IMR-90 (cell line): Measurements from ENCODE around the gene CCL4. TPM values are rescaled to one million over a fixed set of nuclear protein-coding genes. Genes with fewer than 3 reads are reported as not detected.
"Not testable (repeated sequence)": the region's sequence is repeated elsewhere in the genome, so short reads cannot be mapped to it uniquely, and the experiment has no call there.

Source experiments
- ATAC-seq: fragments of 200-7000 bp; cut with Tn5 transposase; 2 replicates; pipeline ENCODE4 v1.9.1; 2020; ENCODE audit warnings: low read depth, mild to moderate bottlenecking, moderate library complexity
- BruUV-seq: library from RNA; stranded (reverse); fragments of 400-500 nt; replicated peaks from 2 replicates; lab custom pipeline; 2021; lab: Mats Ljungman, UMichigan
- CTCF ChIA-PET: fragments of 300-600 bp; formaldehyde crosslinking; extraction: SDS; loops from one replicate; lab custom pipeline; 2021; ENCODE audit warnings: antibody characterized with exemption; lab: Yijun Ruan, JAX
- POLR2A ChIA-PET: fragments of 300-600 bp; sonication (Branson Sonifier 250); formaldehyde crosslinking; loops from one replicate; lab custom pipeline; 2022; ENCODE audit warnings: antibody characterized with exemption; ENCODE audit not compliant: unreplicated experiment; lab: Charles Lee
- DNase-seq: peaks from one replicate; pipeline ENCODE4 v3.0.0; 2013
- H2AFZ ChIP-seq: replicated peaks from 2 replicates; pipeline ENCODE3; 2013; ENCODE audit warnings: low read length, mild to moderate bottlenecking; ENCODE audit not compliant: poor library complexity
- H2AK5ac ChIP-seq: 2 replicates; pipeline ENCODE4 v1.6.1; 2013; ENCODE audit warnings: low read depth, low read length, inconsistent platforms
- H2AK9ac ChIP-seq: replicated peaks from 2 replicates; pipeline ENCODE3; 2013; ENCODE audit warnings: mild to moderate bottlenecking, low read depth, low read length, moderate library complexity; ENCODE audit not compliant: poor library complexity
- H2BK120ac ChIP-seq: 2 replicates; pipeline ENCODE4 v1.6.1; 2013; ENCODE audit warnings: low read depth, low read length, inconsistent platforms
- H2BK15ac ChIP-seq: 3 replicates; pipeline ENCODE4 v1.6.1; 2013; ENCODE audit warnings: low read depth, low read length, inconsistent platforms
- H2BK20ac ChIP-seq: 2 replicates; pipeline ENCODE4 v1.6.1; 2013; ENCODE audit warnings: low read depth, mild to moderate bottlenecking, inconsistent platforms, low read length, moderate library complexity
- H2BK5ac ChIP-seq: 2 replicates; pipeline ENCODE4 v1.6.1; 2013; ENCODE audit warnings: mild to moderate bottlenecking, low read depth, low read length, inconsistent platforms; ENCODE audit not compliant: poor library complexity, severe bottlenecking
- H3K14ac ChIP-seq: replicated peaks from 2 replicates; pipeline ENCODE4 v1.6.1; 2013; ENCODE audit warnings: low read depth, low read length, inconsistent platforms
- H3K18ac ChIP-seq: 2 replicates; pipeline ENCODE4 v1.6.1; 2013; ENCODE audit warnings: low read depth, low read length, control low read depth
- H3K23ac ChIP-seq: 2 replicates; pipeline ENCODE4 v1.6.1; 2013; ENCODE audit warnings: low read depth, low read length, inconsistent platforms
- H3K27ac ChIP-seq: 2 replicates; pipeline ENCODE4 v1.5.1; 2013; ENCODE audit warnings: mild to moderate bottlenecking, control low read depth, low read length; ENCODE audit not compliant: insufficient read depth
- H3K27me3 ChIP-seq: 2 replicates; pipeline ENCODE4 v1.6.1; 2013; ENCODE audit warnings: low read length; ENCODE audit not compliant: control insufficient read depth, insufficient read depth
- H3K36me3 ChIP-seq: 2 replicates; pipeline ENCODE4 v1.6.1; 2013; ENCODE audit warnings: low read length, mixed read lengths; ENCODE audit not compliant: control insufficient read depth, insufficient read depth
- H3K4ac ChIP-seq: 2 replicates; pipeline ENCODE4 v1.6.1; 2013; ENCODE audit warnings: low read depth, low read length, inconsistent platforms
- H3K4me1 ChIP-seq: 2 replicates; pipeline ENCODE4 v1.6.1; 2013; ENCODE audit warnings: low read length, mixed read lengths; ENCODE audit not compliant: control insufficient read depth, insufficient read depth
- H3K4me2 ChIP-seq: 2 replicates; pipeline ENCODE4 v1.6.1; 2013; ENCODE audit warnings: low read depth, mild to moderate bottlenecking, control low read depth, low read length, moderate library complexity
- H3K4me3 ChIP-seq: 2 replicates; pipeline ENCODE4 v1.5.1; 2013; ENCODE audit warnings: low read depth, mild to moderate bottlenecking, control low read depth, low read length, moderate library complexity; ENCODE audit not compliant: insufficient read depth
- H3K56ac ChIP-seq: 2 replicates; pipeline ENCODE4 v1.6.1; 2013; ENCODE audit warnings: low read length, inconsistent platforms; ENCODE audit not compliant: insufficient read depth; ENCODE audit errors: extremely low read depth
- H3K79me1 ChIP-seq, 2 experiments: 2 replicates each; pipeline ENCODE4 v1.6.1; 2013; ENCODE audit warnings: low read length in 2 of 2, inconsistent platforms in 1 of 2, low read depth in 1 of 2
- H3K9ac ChIP-seq: 2 replicates; pipeline ENCODE4 v1.6.1; 2013; ENCODE audit warnings: low read depth, low read length, control low read depth
- H3K9me1 ChIP-seq: 2 replicates; pipeline ENCODE4 v1.6.1; 2013; ENCODE audit warnings: low read length, inconsistent platforms; ENCODE audit not compliant: insufficient read depth
- H3K9me3 ChIP-seq: 2 replicates; pipeline ENCODE4 v1.6.1; 2013; ENCODE audit warnings: low read length; ENCODE audit not compliant: control insufficient read depth, insufficient read depth
- H4K20me1 ChIP-seq: 2 replicates; pipeline ENCODE4 v1.6.1; 2013; ENCODE audit warnings: low read length, inconsistent platforms; ENCODE audit not compliant: insufficient read depth
- H4K5ac ChIP-seq: 2 replicates; pipeline ENCODE4 v1.6.1; 2013; ENCODE audit warnings: mild to moderate bottlenecking, low read depth, low read length, control low read depth
- H4K8ac ChIP-seq, 2 experiments: 2 replicates each; pipeline ENCODE4 v1.6.1; 2013; ENCODE audit warnings: low read depth in 2 of 2, low read length in 2 of 2, control low read depth in 1 of 2, inconsistent platforms in 1 of 2
- H4K91ac ChIP-seq: 2 replicates; pipeline ENCODE4 v1.6.1; 2013; ENCODE audit warnings: low read depth, low read length, inconsistent platforms; ENCODE audit not compliant: insufficient read depth
- WGBS, 2 experiments: methylation state at CpG; one replicate each; pipeline versions ENCODE4 v1.1.5 to v1.1.7; 2013; ENCODE audit warnings: missing lambda C conversion rate in 2 of 2; ENCODE audit not compliant: insufficient read length in 1 of 2; ENCODE audit errors: extremely low coverage in 2 of 2; 5-methylcytosine and 5-hydroxymethylcytosine counted together
- dilution Hi-C: fragments of 300-500 bp; cut with HindIII; formaldehyde crosslinking; loops from one replicate; pipeline ENCODE4 v1.14.3; 2018; ENCODE audit warnings: low sequenced_read_pairs; ENCODE audit not compliant: unreplicated experiment
- in situ Hi-C: fragments of 300-500 bp; cut with MboI; formaldehyde crosslinking; loops from 3 replicates; pipeline ENCODE4 v1.14.3; 2019; ENCODE audit warnings: low sequenced_read_pairs, inconsistent platforms, mixed read lengths
- intact Hi-C: fragments of 100-400 bp; cut with micrococcal nuclease; formaldehyde crosslinking; loops from 2 replicates; pipeline ENCODE4 v1.10.0; 2022
- polyA plus RNA-seq, 3 experiments: library from polyadenylated mRNA; depleted of rRNA; stranded (reverse); fragments of >200 nt; gene quantifications; 2 replicates each; pipeline ENCODE4 v1.2.3, GENCODE V29; 2012; ENCODE audit warnings: low replicate concordance in 1 of 3
- total RNA-seq: library from RNA; depleted of rRNA; stranded (reverse); fragments of >200 nt; gene quantifications from 2 replicates; pipeline ENCODE4 v1.2.3, GENCODE V29; 2012

The CCL4 gene
- total and polyA plus RNA-seq, 2 of the 4 experiments (the other 2 are of a cell fraction) = not detected

DNA sequence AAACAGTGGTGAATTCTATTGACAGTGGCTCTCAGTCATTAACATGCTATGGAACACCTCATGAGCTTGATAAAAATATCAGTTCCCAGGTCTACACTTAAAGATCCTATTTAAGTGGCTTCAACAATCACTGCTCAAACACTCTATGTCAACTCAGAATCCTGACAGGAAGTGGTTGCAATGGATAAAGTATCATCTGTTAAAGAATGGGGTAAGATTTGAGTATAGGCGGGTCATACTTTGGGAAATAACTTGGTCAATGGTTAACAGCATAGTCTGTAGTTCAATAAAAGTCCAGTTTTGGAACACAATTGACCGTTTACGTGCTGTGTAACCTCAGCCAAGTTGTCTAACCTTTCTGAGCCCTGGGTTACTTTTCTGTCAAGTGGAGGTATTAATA, 16.2 kb upstream of the CCL4 start:
- H3K27ac ChIP-seq, POLR2A ChIA-PET, H2BK5ac ChIP-seq, H3K14ac ChIP-seq, H3K9me3 ChIP-seq, BruUV-seq, H2BK120ac ChIP-seq, H3K4me1 ChIP-seq, H2AK9ac ChIP-seq, H4K5ac ChIP-seq, H2BK15ac ChIP-seq, ATAC-seq, dilution Hi-C loops, H3K23ac ChIP-seq, H2AFZ ChIP-seq, H3K9me1 ChIP-seq, H4K91ac ChIP-seq, H4K20me1 ChIP-seq, H3K4me3 ChIP-seq, H3K56ac ChIP-seq, H3K4me2 ChIP-seq, H3K27me3 ChIP-seq, H2BK20ac ChIP-seq, intact Hi-C loops, H3K4ac ChIP-seq, H3K9ac ChIP-seq, H3K36me3 ChIP-seq, CTCF ChIA-PET, H2AK5ac ChIP-seq, H3K18ac ChIP-seq, in situ Hi-C loops, DNase-seq, H4K8ac ChIP-seq, H3K79me1 ChIP-seq: not testable (repeated sequence)
- no CpG with 5 or more reads among the region's 3 CpGs for WGBS, 2 experiments

DNA sequence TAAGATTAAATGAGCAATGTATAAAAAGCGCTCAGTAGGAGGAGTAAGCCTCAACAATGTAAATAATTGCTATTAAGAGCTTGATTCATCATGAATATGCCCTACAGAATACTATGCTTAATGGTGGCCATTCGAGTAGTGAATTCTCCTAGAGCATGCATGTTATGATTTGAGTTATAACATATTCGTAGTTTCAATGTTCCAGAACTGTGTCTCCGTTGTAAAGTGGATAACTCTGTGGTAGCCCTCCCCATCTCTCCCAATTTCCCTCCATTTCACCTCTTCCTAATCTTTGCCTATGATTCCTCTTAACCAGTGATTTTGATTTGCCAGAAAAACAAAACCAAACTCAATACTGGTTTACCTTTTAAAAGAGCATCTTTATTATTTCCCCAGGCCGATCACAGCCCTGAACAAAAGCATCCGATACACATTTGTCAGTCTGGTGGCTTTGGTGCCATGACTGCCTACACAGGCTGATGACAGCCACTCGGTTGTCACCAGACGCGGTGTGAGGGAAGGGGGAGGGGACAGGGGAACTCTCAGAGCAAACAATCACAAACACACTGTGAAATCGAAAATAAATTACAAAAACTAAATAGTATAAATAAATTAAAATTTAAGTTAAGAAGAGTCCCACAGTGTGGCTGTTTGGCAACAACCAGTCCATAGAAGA, 15.6 kb upstream of the CCL4 start:
- H3K14ac ChIP-seq, dilution Hi-C loops, H2AK5ac ChIP-seq, H3K4ac ChIP-seq, CTCF ChIA-PET, H3K4me2 ChIP-seq, H2BK5ac ChIP-seq, H2AFZ ChIP-seq, H2BK20ac ChIP-seq, H3K27ac ChIP-seq, H3K4me1 ChIP-seq, H2BK120ac ChIP-seq, H3K9me1 ChIP-seq, H4K20me1 ChIP-seq, H3K18ac ChIP-seq, H4K91ac ChIP-seq, H3K36me3 ChIP-seq, H4K5ac ChIP-seq, intact Hi-C loops, DNase-seq, H4K8ac ChIP-seq, H3K9ac ChIP-seq, H2AK9ac ChIP-seq, in situ Hi-C loops, ATAC-seq, H3K56ac ChIP-seq, H2BK15ac ChIP-seq, H3K27me3 ChIP-seq, H3K4me3 ChIP-seq, BruUV-seq, POLR2A ChIA-PET, H3K79me1 ChIP-seq, H3K23ac ChIP-seq, H3K9me3 ChIP-seq: not testable (repeated sequence)
- WGBS, 2 experiments = no CpG with 5 or more reads among the region's 10 CpGs
